H1 (cell line): Measurements from ENCODE around the gene NCK1. TPM values are rescaled to one million over a fixed set of nuclear protein-coding genes. Genes with fewer than 3 reads are reported as not detected.
A peak's percentile ranks its signal among the peaks of the same experiment; 100 is the strongest.
"Not testable (repeated sequence)": the region's sequence is repeated elsewhere in the genome, so short reads cannot be mapped to it uniquely, and the experiment has no call there.

ENCODE experiments used
- CTCF ChIA-PET: fragments of 300-600 bp; sonication (Branson Sonifier 250); formaldehyde crosslinking; loops from one replicate; lab custom pipeline; 2021; ENCODE audit not compliant: partially characterized antibody; lab: Charles Lee
- POLR2A ChIA-PET: fragments of 300-600 bp; sonication (Branson Sonifier 250); formaldehyde crosslinking; loops from one replicate; lab custom pipeline; 2021; ENCODE audit warnings: inconsistent platforms; ENCODE audit not compliant: partially characterized antibody; lab: Charles Lee
- DNase-seq, 2 experiments: peaks; one replicate each; pipeline versions ENCODE4 v3.0.0 to v3.0.0-alpha.2; 2010 to 2022; ENCODE audit warnings: low spot score in 2 of 2, low read depth in 1 of 2, mixed read lengths in 1 of 2
- FAIRE-seq: peaks from 2 replicates; lab custom pipeline; 2011; peaks lifted over from hg19 to GRCh38; lab: Jason Lieb, UNC
- H2AFZ ChIP-seq: 2 replicates; pipeline ENCODE4 v1.8.1; 2012; ENCODE audit warnings: low read length, inconsistent platforms
- H2AK5ac ChIP-seq: 2 replicates; pipeline ENCODE4 v1.6.1; 2013; ENCODE audit warnings: low read depth, low read length
- H2BK120ac ChIP-seq: replicated peaks from 2 replicates; pipeline ENCODE3; 2013; ENCODE audit warnings: low read depth, low read length, inconsistent platforms
- H2BK12ac ChIP-seq: 2 replicates; pipeline ENCODE4 v1.6.1; 2013; ENCODE audit warnings: low read depth, low read length
- H2BK15ac ChIP-seq: 2 replicates; pipeline ENCODE4 v1.6.1; 2013; ENCODE audit warnings: low read length
- H2BK20ac ChIP-seq: 2 replicates; pipeline ENCODE4 v1.6.1; 2013; ENCODE audit warnings: low read length
- H2BK5ac ChIP-seq: 2 replicates; pipeline ENCODE4 v1.6.1; 2013; ENCODE audit warnings: low read depth, low read length
- H3K14ac ChIP-seq: 2 replicates; pipeline ENCODE4 v1.6.1; 2013; ENCODE audit warnings: inconsistent platforms; ENCODE audit not compliant: insufficient read length
- H3K18ac ChIP-seq: 2 replicates; pipeline ENCODE4 v1.6.1; 2013; ENCODE audit warnings: low read length; ENCODE audit errors: extremely low read depth
- H3K23ac ChIP-seq: 2 replicates; pipeline ENCODE4 v1.6.1; 2013; ENCODE audit warnings: inconsistent platforms; ENCODE audit not compliant: insufficient read length
- H3K23me2 ChIP-seq: 2 replicates; pipeline ENCODE4 v1.6.1; 2013; ENCODE audit warnings: low read depth, low read length
- H3K27ac ChIP-seq: 2 replicates; pipeline ENCODE4 v1.6.1; 2011; ENCODE audit warnings: low read depth, low read length, inconsistent platforms
- H3K27me3 ChIP-seq, 4 experiments: replicated peaks in 1 of 4; 1 replicate in 1 of 4; 2 replicates in 3 of 4; pipeline versions ENCODE4 v1.6.1 to v1.8.1; 2011 to 2013; ENCODE audit warnings: low read length in 3 of 4, mild to moderate bottlenecking in 3 of 4, inconsistent platforms in 2 of 4, mixed read lengths in 2 of 4, moderate library complexity in 1 of 4; ENCODE audit not compliant: control insufficient read depth in 3 of 4, insufficient read depth in 3 of 4; ENCODE audit errors: extremely low read depth in 1 of 4
- H3K36me3 ChIP-seq, 4 experiments: 2 replicates each; pipeline versions ENCODE4 v1.6.1 to v1.8.1; 2011 to 2013; ENCODE audit warnings: mild to moderate bottlenecking in 4 of 4, low read length in 3 of 4, moderate library complexity in 2 of 4, control low read depth in 1 of 4, inconsistent platforms in 1 of 4; ENCODE audit not compliant: insufficient read depth in 4 of 4, control insufficient read depth in 2 of 4
- H3K4ac ChIP-seq: replicated peaks from 2 replicates; pipeline ENCODE3; 2013; ENCODE audit warnings: low read length, low read depth, mixed read lengths, inconsistent platforms; ENCODE audit not compliant: insufficient read length
- H3K4me1 ChIP-seq, 4 experiments: replicated peaks in 1 of 4; 1 replicate in 1 of 4; 2 replicates in 3 of 4; pipeline versions ENCODE4 v1.6.1 to v1.8.1; 2011 to 2013; ENCODE audit warnings: low read length in 3 of 4, inconsistent platforms in 2 of 4, mixed read lengths in 1 of 4; ENCODE audit not compliant: insufficient read depth in 4 of 4, control insufficient read depth in 3 of 4
- H3K4me2 ChIP-seq, 2 experiments: 2 replicates each; pipeline versions ENCODE4 v1.6.1 to v1.8.1; 2011 to 2013; ENCODE audit warnings: low read depth in 2 of 2, low read length in 2 of 2, control low read depth in 1 of 2, inconsistent platforms in 1 of 2, mild to moderate bottlenecking in 1 of 2; ENCODE audit not compliant: insufficient read depth in 1 of 2
- H3K4me3 ChIP-seq, 4 experiments: fragments of 200-600, 300-600 bp in 1 of 4; sonication (generic), shearing (Covaris generic), sonication (Bioruptor Twin) in 1 of 4; 2 replicates each; pipeline versions ENCODE4 v1.5.1 to v1.8.1; 2011 to 2016; ENCODE audit warnings: low read length in 4 of 4, low read depth in 3 of 4, control low read depth in 2 of 4, inconsistent platforms in 2 of 4, mild to moderate bottlenecking in 2 of 4, mixed read lengths in 1 of 4, moderate library complexity in 1 of 4; ENCODE audit not compliant: insufficient read depth in 2 of 4; ENCODE audit errors: extremely low read depth in 1 of 4
- H3K56ac ChIP-seq: replicated peaks from 2 replicates; pipeline ENCODE3; 2013; ENCODE audit warnings: low read depth, mild to moderate bottlenecking, mixed read lengths, low read length, inconsistent platforms; ENCODE audit not compliant: insufficient read length
- H3K79me1 ChIP-seq: 2 replicates; pipeline ENCODE4 v1.6.1; 2013; ENCODE audit warnings: low read depth, low read length, control low read depth
- H3K79me2 ChIP-seq, 2 experiments: 2 replicates each; pipeline versions ENCODE4 v1.6.1 to v1.8.1; 2012 to 2013; ENCODE audit warnings: low read length in 2 of 2, mild to moderate bottlenecking in 2 of 2, inconsistent platforms in 1 of 2; ENCODE audit not compliant: insufficient read depth in 2 of 2, control insufficient read depth in 1 of 2
- H3K9ac ChIP-seq, 4 experiments: replicated peaks in 1 of 4; 1 replicate in 1 of 4; 2 replicates in 3 of 4; pipeline versions ENCODE4 v1.6.1 to v1.8.1; 2011 to 2013; ENCODE audit warnings: low read depth in 3 of 4, low read length in 3 of 4, control low read depth in 2 of 4, mild to moderate bottlenecking in 2 of 4, moderate library complexity in 2 of 4, inconsistent platforms in 1 of 4; ENCODE audit errors: extremely low read depth in 1 of 4
- H3K9me3 ChIP-seq, 2 experiments: 2 replicates each; pipeline versions ENCODE4 v1.6.1 to v1.8.1; 2012 to 2013; ENCODE audit warnings: mild to moderate bottlenecking in 2 of 2, moderate library complexity in 2 of 2, control low read depth in 1 of 2, inconsistent platforms in 1 of 2, low read depth in 1 of 2, low read length in 1 of 2, mixed read lengths in 1 of 2; ENCODE audit not compliant: insufficient read depth in 2 of 2
- H4K20me1 ChIP-seq, 2 experiments: replicated peaks in 1 of 2; 2 replicates each; pipeline versions ENCODE3 to v1.8.1; 2011 to 2013; ENCODE audit warnings: inconsistent platforms in 2 of 2, low read length in 2 of 2, mild to moderate bottlenecking in 1 of 2; ENCODE audit not compliant: insufficient read depth in 2 of 2, control insufficient read depth in 1 of 2
- H4K5ac ChIP-seq: 2 replicates; pipeline ENCODE4 v1.6.1; 2013; ENCODE audit warnings: low read length, low read depth, mixed read lengths, inconsistent platforms; ENCODE audit not compliant: insufficient read length
- H4K8ac ChIP-seq: 2 replicates; pipeline ENCODE4 v1.8.0; 2013; ENCODE audit warnings: mild to moderate bottlenecking, moderate library complexity, low read length, inconsistent platforms; ENCODE audit not compliant: insufficient read depth; ENCODE audit errors: extremely low read depth
- H4K91ac ChIP-seq: replicated peaks from 2 replicates; pipeline ENCODE3; 2013; ENCODE audit warnings: low read length, mixed read lengths, inconsistent platforms; ENCODE audit not compliant: insufficient read length
- ASH2L ChIP-seq: fragments of 200-600, 300-600 bp; sonication (generic); IDR thresholded peaks from one replicate; pipeline ENCODE4 v1.7.1; 2017; ENCODE audit warnings: low read length
- BRCA1 ChIP-seq: IDR thresholded peaks from 2 replicates; pipeline ENCODE4 v1.6.1; 2012; ENCODE audit warnings: low read depth, low read length, improper control_type of control experiment
- MAFK ChIP-seq: IDR thresholded peaks from 2 replicates; pipeline ENCODE4 v1.6.1; 2012; ENCODE audit warnings: low read depth, mild to moderate bottlenecking, improper control_type of control experiment, low read length
- TBP ChIP-seq: IDR thresholded peaks from 2 replicates; pipeline ENCODE4 v1.6.1; 2011; ENCODE audit warnings: low read depth, low read length, improper control_type of control experiment
- WGBS, 2 experiments: shearing (Covaris generic) in 1 of 2; methylation state at CpG; one replicate each; pipeline versions ENCODE4 v1.1.6 to v1.1.7; 2013 to 2015; ENCODE audit warnings: low lambda C conversion rate in 2 of 2, mixed read lengths in 2 of 2, inconsistent platforms in 1 of 2, low coverage in 1 of 2, missing lambda C conversion rate in 1 of 2; ENCODE audit not compliant: insufficient replicate concordance in 2 of 2, insufficient coverage in 1 of 2, insufficient read length in 1 of 2; ENCODE audit errors: extremely low coverage in 1 of 2, missing lambda C conversion rate in 1 of 2; 5-methylcytosine and 5-hydroxymethylcytosine counted together
- polyA plus RNA-seq, 7 experiments: library from polyadenylated mRNA; depleted of rRNA in 3 of 7; stranded (reverse) in 5 of 7; unstranded in 2 of 7; fragments of >200 nt in 5 of 7; fragments of 200-250 nt in 2 of 7; gene quantifications; 1 replicate in 5 of 7; 2 replicates in 1 of 7; 4 replicates in 1 of 7; pipeline versions ENCODE4 v1.2.1 to v1.2.3, GENCODE V29; 2011 to 2013; ENCODE audit warnings: missing spikeins in 2 of 7, mixed read lengths in 2 of 7
- total RNA-seq: library from RNA; stranded (reverse); fragmentation: NEBNext Ultra II Directional; extraction: Animal tissue kit (Norgen Biotek cat#: 25700); gene quantifications from 2 replicates; pipeline ENCODE4 v1.2.1, GENCODE V29; 2021

The NCK1 gene
- total and polyA plus RNA-seq, 2 of the 8 experiments (the other 6 are each of a cell fraction or from before 2014, with no cell fraction given), result 10.0 to 28.5 TPM

DNA sequence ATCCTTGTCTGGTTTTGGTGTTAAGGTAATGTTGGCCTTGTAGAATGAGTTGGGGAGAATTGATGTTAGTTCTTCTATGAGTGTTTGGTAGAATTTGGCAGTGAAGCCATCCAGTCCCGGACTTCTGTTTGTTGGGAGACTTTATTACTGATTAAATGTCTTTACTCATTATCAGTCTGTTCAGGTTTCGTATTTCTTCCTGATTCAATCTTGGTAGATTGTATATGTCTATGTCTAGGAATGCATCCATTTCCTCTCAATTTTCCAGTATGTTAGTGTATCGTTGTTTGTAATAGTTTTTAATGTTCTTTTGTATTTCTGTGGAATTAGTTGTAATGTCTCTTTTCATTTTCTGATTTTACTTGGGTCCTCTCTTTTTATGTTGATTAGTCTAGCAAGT is 39.4 kb downstream of the NCK1 start (continued):
- TF ChIP-seq BRCA1, result no peak
- TF ChIP-seq MAFK, result no peak
- no peak for TF ChIP-seq TBP
- TF ChIP-seq ASH2L, result no peak

GRCh38 chr3:136902530-136902929 is 40.5 kb downstream of the NCK1 start:
- H3K14ac ChIP-seq, H3K4ac ChIP-seq, CTCF ChIA-PET, H2BK20ac ChIP-seq, H3K9me3 ChIP-seq, H2BK5ac ChIP-seq, H3K36me3 ChIP-seq, FAIRE-seq, H4K8ac ChIP-seq, H4K91ac ChIP-seq, H4K5ac ChIP-seq, H3K27ac ChIP-seq, H3K18ac ChIP-seq, H3K79me1 ChIP-seq, H3K27me3 ChIP-seq, H2BK120ac ChIP-seq, H2AFZ ChIP-seq, H3K9ac ChIP-seq, H2BK12ac ChIP-seq, H2AK5ac ChIP-seq, DNase-seq, H3K56ac ChIP-seq, H3K23me2 ChIP-seq, H3K23ac ChIP-seq, H2BK15ac ChIP-seq, H3K4me3 ChIP-seq: not testable (repeated sequence)
- POLR2A ChIA-PET, result interaction anchor here (0.9 to 1.4 kb wide), 2 partner anchors 41 to 42 kb away, joined by 3 read pairs; partner anchors contain the start of gene NCK1
- peaks cover 2 to 15% (median 7%) of the 10 kb centered on the region in 4 experiments; a peak in 6 of 7 replicates for H3K4me1 ChIP-seq
- 0 out of 4 replicates have a peak overlapping the region, but pooled peaks of 1 of the 2 experiments have one; percentile 20 for H3K4me2 ChIP-seq
- WGBS, 2 experiments, result 76% methylated on average over 1 of the region's 1 CpG; no CpG with 5 or more reads in 1 of the 2 experiments
- peaks cover 0 to 99% of the 10 kb centered on the region in 2 experiments; a peak in 3 of 4 replicates for H3K79me2 ChIP-seq
- H4K20me1 ChIP-seq, result peaks cover 8 to 15% of the 10 kb centered on the region in 2 experiments
